PC-3 (cell line): ENCODE measurements around the gene MED13L.

ENCODE experiments used
- CTCF ChIP-seq: fragments of 300-600 bp; sonication (generic); conservative IDR thresholded peaks from 2 replicates; pipeline ENCODE4 v1.5.1; 2017; ENCODE audit warnings: antibody characterized with exemption, low read depth, mild to moderate bottlenecking, low read length
- EZH2phosphoT487 ChIP-seq: fragments of 300-600 bp; sonication (generic); IDR thresholded peaks from 2 replicates; pipeline ENCODE4 v1.6.1; 2018; ENCODE audit warnings: mild to moderate bottlenecking, antibody characterized with exemption, low read length, borderline replicate concordance

- no peak for TF ChIP-seq CTCF
- TF ChIP-seq EZH2phosphoT487: no peak
Measured at GRCh38 chr12:116068853-116069252, 208.6 kb downstream of the MED13L start.
